Endothelial cell of umbilical vein (primary cell): ENCODE results near the gene DMD.

Experiments
- CTCF ChIP-seq, 2 donors: IDR thresholded peaks; 1 replicate in 1 of 2; 2 replicates in 1 of 2; pipeline ENCODE4 v1.5.1; 2011; ENCODE audit warnings: low read length in 2 of 2, mild to moderate bottlenecking in 2 of 2, moderate library complexity in 2 of 2, control low read depth in 1 of 2, inconsistent platforms in 1 of 2, low read depth in 1 of 2; ENCODE audit not compliant: insufficient read depth in 1 of 2; ENCODE audit errors: extremely low read depth in 1 of 2
- EZH2 ChIP-seq: IDR thresholded peaks from 2 replicates; pipeline ENCODE4 v1.6.1; 2012; ENCODE audit warnings: borderline replicate concordance, low read depth, mild to moderate bottlenecking, moderate library complexity, low read length, inconsistent platforms; ENCODE audit not compliant: severe bottlenecking
- FOS ChIP-seq: IDR thresholded peaks from 2 replicates; pipeline ENCODE4 v1.6.1; 2011; ENCODE audit warnings: mild to moderate bottlenecking, low read length, moderate library complexity, borderline replicate concordance; ENCODE audit not compliant: insufficient read depth
- GATA2 ChIP-seq: IDR thresholded peaks from 2 replicates; pipeline ENCODE4 v1.7.0; 2011; ENCODE audit warnings: low read depth, mild to moderate bottlenecking, moderate library complexity, mixed read lengths, low read length; ENCODE audit not compliant: insufficient read length, insufficient read depth
- JUN ChIP-seq: IDR thresholded peaks from 2 replicates; pipeline ENCODE4 v1.6.1; 2011; ENCODE audit warnings: borderline replicate concordance, low read depth; ENCODE audit not compliant: insufficient read length, insufficient read depth
- MAX ChIP-seq: IDR thresholded peaks from 2 replicates; pipeline ENCODE4 v1.6.1; 2011; ENCODE audit not compliant: insufficient read depth, insufficient read length
- POLR2A ChIP-seq: IDR thresholded peaks from 2 replicates; pipeline ENCODE4 v1.6.1; 2012; ENCODE audit warnings: low read depth, mild to moderate bottlenecking, control low read depth, low read length
- POLR2AphosphoS5 ChIP-seq: IDR thresholded peaks from 2 replicates; pipeline ENCODE4 v1.6.1; 2012; ENCODE audit warnings: low read depth, mild to moderate bottlenecking, control low read depth, low read length, moderate library complexity; ENCODE audit not compliant: insufficient read depth

DNA sequence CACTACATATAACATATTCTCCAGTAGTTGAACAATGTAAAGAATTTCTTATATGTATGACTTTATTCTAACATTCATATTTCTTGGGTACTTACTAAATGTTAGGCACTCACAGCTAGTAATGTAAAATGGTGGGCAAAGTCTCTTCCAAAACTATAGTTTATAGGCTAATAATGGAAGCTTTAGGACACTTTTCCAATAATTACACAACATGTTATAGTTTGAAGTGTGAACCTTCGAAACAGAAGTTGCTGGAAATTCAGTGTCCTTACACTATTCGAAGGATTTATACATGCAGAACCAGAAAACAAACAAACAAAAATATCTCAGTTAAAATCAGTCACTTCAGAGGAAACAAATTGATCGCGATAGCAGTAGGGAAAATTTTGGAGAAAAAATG lies 212.6 kb downstream of the DMD start:
- TF ChIP-seq CTCF (IDR thresholded peaks at IDR 0.05; ENCODE audit: extremely low read depth in 1 of 2, insufficient read depth in 1 of 2, low read depth in 1 of 2, low read length in 2 of 2), result no peak
- TF ChIP-seq POLR2A, result no peak
- TF ChIP-seq EZH2, result no peak
- no peak for TF ChIP-seq POLR2AphosphoS5
- TF ChIP-seq GATA2, result no peak
- TF ChIP-seq MAX, result no peak
- no peak for TF ChIP-seq FOS
- TF ChIP-seq JUN, result no peak
